Umbilical cord (tissue), 2 donors: ENCODE results near the gene MGAT5B. TPM values are rescaled to one million over a fixed set of nuclear protein-coding genes. Genes with fewer than 3 reads are reported as not detected.

Experiments used
- DNase-seq: peaks from one replicate; pipeline ENCODE4 v3.0.0-alpha.2; 2015; ENCODE audit warnings: low spot score
- total RNA-seq: library from RNA; depleted of rRNA; stranded (reverse); fragments of >200 nt; gene quantifications from one replicate; pipeline ENCODE4 v1.2.3, GENCODE V29; 2014; ENCODE audit warnings: low replicate concordance; ENCODE audit not compliant: insufficient read depth

The MGAT5B gene
- total RNA-seq, 1 donor from 2014 or later, result not detected

DNA sequence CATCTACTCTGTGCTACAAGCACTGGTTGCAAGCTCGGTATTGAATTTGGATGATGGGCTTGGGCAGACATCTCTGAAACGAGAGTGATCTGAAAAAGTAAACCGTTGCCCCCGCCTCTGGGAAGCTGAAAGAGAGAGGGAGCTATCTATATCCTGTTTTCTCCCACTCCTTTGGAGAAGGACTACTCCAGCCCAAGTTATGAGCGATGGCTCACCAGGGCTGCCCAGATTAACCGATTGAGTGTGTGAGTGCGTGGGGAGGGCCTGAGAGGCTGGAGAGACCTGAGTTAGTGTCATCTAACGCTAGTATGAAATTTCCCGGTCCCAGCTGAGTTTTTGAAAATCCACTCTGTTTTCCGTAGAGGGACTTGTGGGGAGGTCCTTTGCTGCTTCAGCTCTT, 11.5 kb downstream of the MGAT5B start:
- DNase-seq, result no peak

DNA sequence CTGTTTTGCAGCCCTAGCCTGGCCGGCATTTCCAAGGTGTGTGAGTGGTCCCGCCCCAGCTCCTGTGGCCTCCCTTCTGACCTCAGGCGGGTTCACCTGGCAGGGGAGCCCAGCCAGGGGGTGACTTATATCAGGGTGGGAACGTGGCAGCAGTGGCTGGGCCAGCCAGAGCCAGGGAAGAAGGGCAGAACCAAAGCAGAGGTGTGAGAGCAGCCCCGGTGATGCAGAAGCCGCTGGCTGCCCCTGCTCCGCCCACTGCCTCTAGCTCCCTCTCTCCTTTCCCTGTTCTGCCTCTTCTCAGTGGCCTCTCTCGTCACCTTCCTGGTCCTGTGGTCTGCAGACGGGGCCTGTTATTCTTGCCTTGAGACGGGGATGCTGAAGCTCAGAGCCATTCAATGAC, 12.1 kb downstream of the MGAT5B start:
- DNase-seq, result no peak

- no peak for DNase-seq
Observed at GRCh38 chr17:76880971-76881370, 12.8 kb downstream of the MGAT5B start.

DNA sequence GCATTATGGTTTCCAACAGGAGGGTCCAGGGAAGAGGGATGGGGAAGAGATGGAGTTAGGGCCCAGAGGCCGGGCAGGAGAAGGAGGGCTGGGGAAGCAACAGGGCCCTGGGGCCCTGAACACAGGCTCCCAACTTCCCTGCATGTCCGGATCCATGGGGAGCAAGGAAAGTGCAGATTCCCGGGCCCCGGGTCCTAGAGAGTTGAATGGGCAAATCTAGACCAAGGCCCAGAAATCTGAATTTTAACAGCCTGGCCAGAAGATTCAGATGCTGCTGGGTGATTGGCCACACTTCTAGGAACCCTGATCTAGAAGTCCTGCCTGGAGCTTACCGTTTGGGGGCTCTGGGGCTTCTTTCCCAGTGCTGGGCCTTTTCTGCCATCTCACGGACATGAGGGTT, 13.2 kb downstream of the MGAT5B start:
- no peak for DNase-seq

DNA sequence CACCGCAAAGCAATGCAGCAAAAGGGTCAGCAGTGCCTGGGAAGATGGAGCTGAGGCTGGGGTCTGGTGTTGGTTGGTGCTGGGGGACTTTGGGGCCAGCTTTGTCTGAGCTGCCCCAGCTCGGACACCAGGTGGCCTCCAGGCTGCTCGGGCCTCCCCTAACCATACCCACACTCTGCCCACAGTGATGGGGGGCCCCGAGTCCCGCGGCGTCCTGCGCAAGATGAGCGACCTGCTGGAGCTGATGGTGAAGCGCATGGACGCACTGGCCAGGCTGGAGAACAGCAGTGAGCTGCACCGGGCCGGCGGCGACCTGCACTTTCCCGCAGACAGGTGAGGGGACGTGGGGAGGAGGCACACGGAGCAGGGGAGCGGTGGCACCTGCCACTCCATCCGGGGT, 13.8 kb downstream of the MGAT5B start:
- DNase-seq, result no peak

GRCh38 chr17:76883744-76884525, 15.7 kb downstream of the MGAT5B start:
- DNase-seq, result no peak

GRCh38 chr17:76884995-76885893, 17.0 kb downstream of the MGAT5B start:
- no peak for DNase-seq

- no peak for DNase-seq
Observed at GRCh38 chr17:76885894-76886290, 17.7 kb downstream of the MGAT5B start.

DNA sequence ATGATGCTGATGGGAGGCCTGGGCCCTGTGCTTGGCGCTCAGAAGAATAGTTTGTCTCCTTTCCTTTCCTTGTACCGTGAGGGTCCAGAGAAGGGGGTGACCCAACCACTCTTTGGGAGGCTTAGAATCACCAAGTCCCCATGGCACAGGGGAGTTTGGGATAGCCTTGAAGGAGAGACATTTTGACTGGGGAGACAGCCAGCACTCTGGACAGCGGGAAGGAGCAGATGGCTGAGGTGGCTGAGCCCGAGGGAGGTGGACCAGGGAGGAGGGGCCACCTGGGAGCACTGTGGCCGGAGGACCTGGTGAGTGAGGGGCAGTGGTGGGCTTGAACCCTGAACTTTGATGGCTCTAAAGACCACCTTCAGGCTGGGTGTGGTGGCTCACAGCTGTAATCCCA, 18.2 kb downstream of the MGAT5B start:
- DNase-seq, result no peak

DNA sequence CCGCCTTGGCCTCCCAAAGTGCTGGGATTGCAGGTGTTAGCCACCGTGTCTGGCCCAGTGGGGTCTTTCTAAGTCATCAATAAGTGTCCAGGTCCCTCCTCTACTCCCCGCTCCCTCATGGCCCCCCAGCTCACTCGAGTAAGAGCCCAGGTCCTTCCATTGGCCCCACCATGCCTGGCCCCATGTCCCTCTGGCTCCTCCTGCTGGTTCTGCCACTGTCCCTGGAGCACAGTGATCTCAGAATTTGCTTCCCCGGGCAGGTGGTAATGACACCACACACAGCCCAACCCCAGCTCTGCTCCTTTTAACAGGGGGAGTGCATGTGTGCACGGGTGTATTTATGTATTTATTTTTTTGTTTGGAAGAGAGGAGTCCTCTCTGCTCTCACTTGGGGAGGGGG, 19.6 kb downstream of the MGAT5B start:
- DNase-seq, result no peak

GRCh38 chr17:76888661-76889060, 20.5 kb downstream of the MGAT5B start:
- DNase-seq, result no peak

GRCh38 chr17:76889323-76889722, 21.1 kb downstream of the MGAT5B start:
- DNase-seq, result no peak

- no peak for DNase-seq
Observed at GRCh38 chr17:76892329-76892728, 24.1 kb downstream of the MGAT5B start.

GRCh38 chr17:76893623-76894334, 25.6 kb downstream of the MGAT5B start:
- no peak for DNase-seq

DNA sequence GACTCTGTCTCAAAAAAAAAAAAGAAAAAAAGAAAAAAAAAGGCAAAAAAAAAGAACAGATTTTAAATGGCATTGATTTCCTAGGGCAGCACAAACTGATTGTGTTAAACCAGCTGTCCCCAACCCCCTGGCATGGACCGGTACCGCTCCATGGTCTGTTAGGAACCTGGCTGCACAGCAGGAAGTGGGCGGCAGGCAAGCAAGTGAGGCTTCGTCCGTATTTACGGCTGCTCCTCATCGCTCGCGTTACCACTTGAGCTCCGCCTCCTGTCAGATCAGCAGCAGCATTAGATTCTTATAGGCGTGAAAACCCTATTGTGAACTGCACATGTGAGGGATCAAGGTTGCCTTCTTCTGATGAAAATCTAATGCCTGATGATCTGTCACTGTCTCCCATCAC, 26.6 kb downstream of the MGAT5B start:
- no peak for DNase-seq

- no peak for DNase-seq
Observed at GRCh38 chr17:76897023-76897422, 28.8 kb downstream of the MGAT5B start.

DNA sequence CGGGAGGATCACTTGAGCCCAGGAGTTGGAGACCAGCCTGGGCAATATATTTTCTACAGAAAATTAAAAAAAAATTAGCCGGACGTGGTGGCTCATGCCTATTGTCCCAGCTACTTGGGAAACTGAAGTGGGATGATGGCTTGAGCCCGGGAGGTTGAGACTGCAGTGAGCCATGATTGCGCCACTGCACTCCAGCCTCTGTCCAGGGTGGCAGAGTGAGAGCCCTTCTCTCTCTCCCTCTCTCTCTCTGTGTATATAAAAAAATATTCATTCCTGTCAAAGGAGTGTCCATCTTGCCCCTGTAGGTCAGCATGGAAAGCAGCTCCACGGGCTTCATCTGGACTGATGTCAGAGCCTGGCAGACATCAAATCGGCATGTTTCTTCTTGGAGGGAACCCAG, 31.2 kb downstream of the MGAT5B start:
- no peak for DNase-seq

DNA sequence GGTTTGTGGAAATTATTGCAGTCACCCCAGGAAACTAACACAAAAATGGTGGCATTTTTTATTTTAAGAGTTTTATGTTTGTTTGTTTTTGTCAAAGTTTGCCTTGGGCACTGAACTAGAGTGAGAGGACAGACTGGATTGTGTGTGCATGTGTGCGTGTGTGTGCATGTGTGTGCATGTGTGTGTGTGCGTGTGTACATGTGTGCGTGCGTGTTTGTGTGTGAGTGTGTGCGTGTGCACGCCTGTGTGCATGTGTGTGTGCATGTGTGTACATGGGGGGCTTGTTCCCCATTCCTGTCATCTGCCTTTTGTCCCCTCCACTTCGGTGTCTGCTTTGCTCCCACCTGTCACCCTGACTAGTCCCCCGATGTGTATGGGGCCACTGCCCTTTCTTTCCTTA, 32.5 kb downstream of the MGAT5B start:
- no peak for DNase-seq

DNA sequence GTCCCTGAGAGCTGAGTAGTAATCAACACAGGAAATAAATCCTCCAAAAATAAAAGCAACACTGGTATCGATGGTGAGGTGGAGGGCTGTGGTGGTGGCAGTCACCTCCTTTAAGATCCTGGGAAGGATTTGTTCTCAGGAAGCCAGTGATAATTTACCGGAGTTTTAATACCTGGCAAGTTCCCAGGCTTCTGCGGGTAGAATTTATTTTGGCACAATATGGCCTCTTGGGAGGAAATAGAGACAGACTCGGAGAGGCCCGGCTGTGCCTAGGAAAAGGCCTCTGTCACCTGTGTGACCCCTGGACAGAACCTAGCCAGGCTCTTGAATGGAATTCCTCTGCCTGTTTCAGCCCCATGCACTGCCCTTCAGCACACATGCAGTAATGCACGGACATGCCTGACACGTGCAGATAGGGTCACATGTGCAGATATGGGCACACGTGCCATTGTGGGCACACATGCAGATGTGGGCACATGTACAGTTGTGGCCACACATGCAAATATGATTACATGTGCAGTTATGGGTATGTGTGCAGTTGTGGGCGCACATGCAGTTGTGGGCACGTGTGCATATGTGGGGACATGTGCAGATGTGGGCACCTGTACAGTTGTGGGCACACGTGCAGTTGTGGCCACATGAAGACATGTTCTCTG, 33.5 kb downstream of the MGAT5B start:
- no peak for DNase-seq

DNA sequence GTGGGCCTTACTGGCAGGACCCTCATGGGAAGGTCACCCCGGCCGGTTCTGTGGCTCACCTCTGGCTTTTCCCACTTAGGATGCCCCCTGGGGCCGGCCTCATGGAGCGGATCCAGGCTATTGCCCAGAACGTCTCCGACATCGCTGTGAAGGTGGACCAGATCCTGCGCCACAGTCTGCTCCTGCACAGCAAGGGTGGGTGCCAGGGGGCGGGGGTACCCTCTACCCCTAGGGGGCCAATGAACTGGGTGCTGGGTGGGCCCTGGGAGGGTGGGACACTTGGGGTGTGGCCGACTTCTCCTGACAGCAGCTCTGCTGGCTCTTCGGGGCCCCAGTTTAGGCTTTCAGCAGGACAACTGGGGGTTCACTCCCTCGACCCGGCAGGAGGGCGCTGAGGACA, 34.3 kb downstream of the MGAT5B start:
- no peak for DNase-seq

GRCh38 chr17:76903631-76904030, 35.4 kb downstream of the MGAT5B start:
- no peak for DNase-seq

- DNase-seq, result no peak
Observed at GRCh38 chr17:76904116-76904515, 35.9 kb downstream of the MGAT5B start.
